ENCODE results near the gene IFI27.
A peak's percentile ranks its signal among the peaks of the same experiment; 100 is the strongest.

IFI27 gene

GRCh38 chr14:94103554-94104150, 6.9 kb upstream of the IFI27 start:
- no peak for DNase-seq

- DNase-seq = no peak
Observed at GRCh38 chr14:94104731-94105130, 5.8 kb upstream of the IFI27 start.

- DNase-seq = no peak
Observed at GRCh38 chr14:94109915-94110250, 653 bp upstream of the IFI27 start.

DNA sequence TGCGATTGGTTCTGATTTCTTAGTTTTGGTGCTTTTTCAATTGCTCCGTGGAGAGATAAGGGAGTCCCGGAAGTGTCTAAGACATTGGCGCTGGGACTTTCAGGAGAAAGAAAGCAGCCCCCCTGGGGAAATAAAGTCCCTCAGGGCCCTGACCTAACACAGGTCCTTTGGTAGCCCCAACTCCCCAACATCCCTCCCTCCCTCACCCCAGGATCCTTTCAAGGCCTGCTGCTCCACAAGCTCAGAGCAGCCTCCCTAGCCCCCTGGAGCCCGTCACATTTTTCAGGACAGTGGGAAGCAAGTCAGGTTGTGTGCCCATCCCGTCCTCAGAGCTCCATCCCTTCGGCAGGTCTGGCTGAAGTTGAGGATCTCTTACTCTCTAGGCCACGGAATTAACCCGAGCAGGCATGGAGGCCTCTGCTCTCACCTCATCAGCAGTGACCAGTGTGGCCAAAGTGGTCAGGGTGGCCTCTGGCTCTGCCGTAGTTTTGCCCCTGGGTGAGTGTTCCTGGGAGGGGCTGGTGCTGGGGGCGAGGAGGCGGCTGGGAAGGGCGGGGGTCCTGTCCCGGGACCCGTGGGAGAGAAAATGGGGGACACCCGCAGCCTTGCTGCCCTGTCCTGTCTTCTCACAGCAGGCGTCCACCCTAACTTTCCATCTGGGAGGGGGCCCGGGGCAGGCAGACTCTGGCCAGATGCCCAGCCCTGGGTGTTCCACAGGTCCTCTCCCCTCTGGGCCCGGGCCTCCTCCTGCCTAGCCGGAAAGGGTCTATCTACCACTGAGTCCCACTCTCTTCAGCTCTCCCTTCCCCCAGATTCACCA, 950 bp downstream of the IFI27 start:
- DNase-seq = no peak

DNA sequence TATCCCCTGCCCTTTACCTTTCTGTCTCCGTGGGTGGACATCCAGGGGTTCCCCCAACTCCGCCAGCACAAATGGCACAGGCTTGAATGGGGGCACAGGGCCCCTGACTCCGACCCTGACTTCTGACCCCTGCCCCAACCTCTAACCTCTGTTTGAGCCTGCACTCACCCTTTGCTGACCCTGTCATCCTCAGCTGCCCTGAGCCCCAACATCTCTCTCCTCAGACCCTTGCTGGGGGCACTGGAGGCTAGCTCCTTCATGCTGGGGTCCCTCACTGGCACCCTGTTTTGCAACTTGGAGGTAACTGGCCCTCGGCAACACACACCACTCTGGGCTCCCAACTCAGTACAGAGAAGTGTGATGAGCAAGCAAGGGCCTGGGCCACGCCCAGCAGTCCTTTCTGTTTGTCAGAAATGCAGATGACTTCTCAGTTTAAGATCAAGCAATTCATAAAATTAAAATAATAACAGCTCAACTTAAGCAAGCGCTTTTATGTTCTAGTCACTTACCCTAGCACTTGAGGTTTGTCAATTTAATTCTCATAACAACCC, 2.1 kb downstream of the IFI27 start:
- no peak for DNase-seq

DNA sequence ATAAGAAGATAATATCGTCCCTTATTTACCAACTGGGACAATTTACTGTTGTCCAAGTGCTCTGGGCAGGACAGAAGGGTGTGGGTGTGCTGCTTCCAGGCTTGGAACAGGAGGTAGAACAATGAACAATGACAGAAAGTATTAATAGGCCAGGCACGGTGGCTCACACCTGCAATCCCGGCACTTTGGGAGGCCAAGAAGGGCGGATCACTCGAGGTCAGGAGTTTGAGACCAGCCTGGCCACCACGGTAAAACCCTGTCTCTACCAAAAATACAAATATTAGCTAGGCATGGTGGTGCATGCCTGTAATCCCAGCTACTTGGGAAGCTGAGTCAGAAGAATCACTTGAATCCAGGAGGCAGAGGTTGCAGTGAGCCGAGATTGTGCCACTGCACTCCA, 2.5 kb downstream of the IFI27 start:
- DNase-seq = no peak

DNA sequence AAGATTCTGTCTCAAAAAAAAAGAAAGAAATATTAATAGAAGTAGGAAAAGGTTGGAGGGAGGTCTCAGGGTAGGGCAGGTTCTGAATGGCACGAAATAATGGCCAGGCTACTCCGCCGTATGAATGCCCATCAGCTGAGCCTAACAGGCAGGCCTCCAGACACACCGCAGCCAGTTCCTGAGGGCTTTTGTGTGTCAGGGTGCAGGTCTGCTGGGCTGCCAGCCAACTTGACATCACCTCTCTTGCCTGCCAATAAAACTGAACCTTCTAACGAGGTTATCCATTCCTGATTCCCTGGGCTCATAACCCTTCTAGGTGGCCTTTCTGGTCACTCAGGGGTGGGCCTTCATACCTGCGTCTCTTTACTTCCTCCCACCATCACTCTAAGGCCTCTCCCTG, 3.0 kb downstream of the IFI27 start:
- DNase-seq = no peak

GRCh38 chr14:94113908-94114588, 3.5 kb downstream of the IFI27 start:
- DNase-seq = no peak

DNA sequence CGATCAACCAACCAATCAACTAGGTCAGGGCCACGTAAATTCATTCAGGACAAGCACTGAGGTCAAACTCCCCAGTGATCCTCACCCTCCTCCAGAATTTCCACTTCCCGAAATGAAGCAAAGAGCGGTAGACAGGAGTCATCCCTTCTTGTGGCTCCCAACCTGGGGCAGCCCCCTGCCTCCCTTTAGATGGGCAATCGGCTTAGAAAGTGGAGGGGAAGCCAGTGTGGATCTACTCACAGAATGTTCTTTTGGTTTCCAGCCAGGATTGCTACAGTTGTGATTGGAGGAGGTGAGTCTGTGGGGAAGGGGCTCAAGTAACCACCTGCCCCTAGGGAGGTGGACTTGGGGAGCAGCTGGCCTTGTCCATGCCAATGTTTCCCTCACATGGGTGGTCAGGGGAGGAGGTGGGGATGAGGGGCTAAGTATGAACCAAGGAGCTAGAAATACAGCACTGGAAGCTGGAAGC, 4.1 kb downstream of the IFI27 start:
- no peak for DNase-seq

DNA sequence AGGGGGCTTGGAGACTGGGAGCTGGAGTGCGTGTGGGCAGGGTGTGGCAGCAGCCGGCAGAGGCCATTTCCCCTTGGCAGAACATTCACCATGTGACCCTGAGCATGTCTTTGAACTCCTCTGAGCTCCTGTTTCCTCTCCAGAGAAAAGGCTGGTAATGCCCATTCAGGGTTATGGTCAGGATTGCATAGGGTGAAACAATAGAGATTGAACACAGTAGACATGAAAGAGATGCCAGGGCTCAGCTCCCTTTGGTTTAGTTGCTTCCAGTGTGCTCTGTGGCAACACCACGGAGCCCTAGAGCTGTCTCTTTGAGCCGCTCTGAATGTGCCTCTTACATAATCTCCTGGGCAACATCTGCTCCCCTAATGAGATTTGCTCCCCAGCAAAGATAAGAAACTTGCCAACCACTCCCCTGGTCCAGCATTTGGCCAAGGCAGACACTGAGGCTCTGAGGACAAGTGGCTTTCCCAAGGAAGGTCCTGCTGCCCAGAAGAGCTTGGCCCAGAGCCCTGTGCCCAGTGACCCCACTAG, 4.6 kb downstream of the IFI27 start:
- peak; percentile 20 for DNase-seq

- DNase-seq = no peak
Observed at GRCh38 chr14:94115631-94116030, 5.1 kb downstream of the IFI27 start.

DNA sequence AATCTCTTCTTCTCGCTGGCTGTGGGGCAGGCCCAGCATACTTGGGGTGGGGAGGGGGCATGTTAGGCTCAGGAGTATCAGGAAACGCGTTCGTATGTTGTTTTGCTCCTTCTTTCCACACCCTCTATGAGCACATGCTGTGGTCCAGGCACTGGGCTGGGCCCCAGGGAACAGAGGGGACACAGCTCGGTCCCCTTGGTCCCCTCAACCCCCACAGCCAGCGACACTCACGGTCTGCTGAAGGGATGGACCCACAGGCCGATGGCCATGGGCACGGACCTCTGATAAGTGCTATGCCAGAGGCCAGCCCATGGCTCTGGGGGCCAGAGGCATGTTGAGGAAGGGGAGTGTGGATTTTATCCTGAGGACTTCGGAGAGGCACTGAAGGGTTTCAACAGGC, 6.2 kb downstream of the IFI27 start:
- DNase-seq = no peak

- DNase-seq = no peak
Observed at GRCh38 chr14:94117856-94118255, 7.3 kb downstream of the IFI27 start.

DNA sequence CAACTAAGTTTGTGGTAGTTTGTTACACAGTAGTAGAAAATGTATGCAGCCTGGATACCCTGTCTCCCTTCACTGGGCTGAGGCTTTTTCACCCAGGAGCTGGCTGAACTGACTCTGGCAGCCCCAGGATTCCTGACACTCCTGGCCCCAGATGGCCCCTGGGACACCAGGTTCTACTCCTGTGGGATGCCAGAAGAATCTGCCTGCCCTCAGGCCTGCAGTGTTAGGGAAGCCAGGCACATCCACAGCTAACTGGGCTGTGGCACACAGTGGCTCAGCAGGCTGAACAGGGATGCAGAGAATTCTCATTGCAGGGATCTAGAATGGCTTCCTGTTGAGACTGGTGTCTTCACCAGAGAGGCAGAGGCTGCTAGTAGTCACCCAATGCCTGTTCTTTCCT, 8.5 kb downstream of the IFI27 start:
- DNase-seq = no peak

- DNase-seq = no peak
Observed at GRCh38 chr14:94120667-94121340, 10.3 kb downstream of the IFI27 start.

DNA sequence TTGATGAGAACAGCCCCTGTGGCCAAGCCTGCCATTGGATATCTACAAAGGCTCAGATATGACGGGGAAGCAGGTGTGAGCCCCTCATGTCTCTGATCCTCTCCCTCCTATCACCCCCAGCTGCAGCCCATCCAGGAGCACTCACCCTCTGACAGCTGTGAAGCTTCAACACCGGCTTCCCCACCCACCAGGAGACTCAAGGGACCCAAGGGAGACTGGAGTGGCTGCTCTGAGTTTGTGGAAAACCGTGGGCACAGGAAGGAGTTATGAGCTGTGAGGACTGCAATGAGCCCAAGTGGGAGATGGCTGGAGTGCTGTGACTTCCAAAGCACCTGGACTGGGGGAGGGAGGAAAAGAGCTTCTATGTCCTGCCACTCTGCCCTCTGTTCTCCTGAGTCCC, 10.9 kb downstream of the IFI27 start:
- DNase-seq = no peak

DNA sequence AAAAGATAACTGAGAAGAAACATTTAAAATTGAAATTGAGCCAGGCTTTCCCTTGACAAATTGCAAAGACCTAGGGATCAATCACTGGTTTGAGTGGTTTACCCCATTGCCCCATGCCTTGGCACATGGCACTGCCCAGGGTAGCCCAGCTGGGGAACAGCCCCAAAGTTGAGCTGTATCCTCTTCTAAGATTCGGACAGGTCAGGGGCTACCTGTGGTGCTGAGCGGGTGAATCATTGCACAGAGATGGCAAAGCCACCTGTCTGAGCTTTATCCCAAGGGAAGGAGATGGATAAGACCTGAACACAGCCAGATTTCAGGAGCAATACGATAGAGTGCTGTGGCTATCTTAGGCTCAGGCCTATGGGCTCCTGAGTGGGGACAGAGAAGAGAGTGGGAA, 11.9 kb downstream of the IFI27 start:
- no peak for DNase-seq

- no peak for DNase-seq
Observed at GRCh38 chr14:94123296-94123695, 12.8 kb downstream of the IFI27 start.

- no peak for DNase-seq
Observed at GRCh38 chr14:94123868-94124267, 13.3 kb downstream of the IFI27 start.

DNA sequence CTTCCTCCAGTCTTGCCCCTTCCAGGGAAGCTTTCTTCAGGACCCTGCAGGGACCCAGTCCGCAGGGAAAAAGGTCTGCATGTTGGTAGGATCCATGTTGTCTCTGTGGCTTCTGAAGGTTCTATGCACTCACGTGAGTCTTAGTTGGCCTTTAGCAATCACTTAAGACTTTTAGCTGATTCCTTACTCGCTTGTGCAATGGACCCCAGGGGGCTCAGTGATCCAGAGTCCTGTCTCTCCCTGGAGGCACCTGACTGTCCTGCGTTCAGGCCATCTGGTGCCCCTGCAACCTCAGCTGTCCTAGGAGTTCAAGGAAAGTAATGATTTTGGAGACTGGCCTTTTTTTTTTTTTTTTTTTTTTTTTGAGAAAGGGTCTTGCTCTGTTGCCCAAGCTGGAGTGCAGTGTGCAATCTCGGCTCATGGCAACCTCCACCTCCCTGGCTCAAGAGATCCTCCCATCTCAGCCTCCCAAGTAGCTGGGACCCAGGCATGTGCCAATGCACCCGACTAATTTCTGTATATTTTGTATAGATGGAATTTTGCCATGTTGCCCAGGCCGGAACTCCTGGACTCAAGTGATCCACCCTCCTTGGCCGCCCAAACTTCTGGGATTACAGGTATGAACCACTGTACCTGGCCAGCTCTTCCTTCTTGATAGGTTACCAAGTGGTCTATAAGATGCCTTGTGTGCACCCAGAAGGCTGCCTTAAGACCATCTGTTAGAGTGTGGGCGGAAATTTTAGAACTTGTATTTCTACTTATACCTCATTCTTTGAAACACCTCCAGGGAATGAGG, 14.2 kb downstream of the IFI27 start:
- DNase-seq = no peak

DNA sequence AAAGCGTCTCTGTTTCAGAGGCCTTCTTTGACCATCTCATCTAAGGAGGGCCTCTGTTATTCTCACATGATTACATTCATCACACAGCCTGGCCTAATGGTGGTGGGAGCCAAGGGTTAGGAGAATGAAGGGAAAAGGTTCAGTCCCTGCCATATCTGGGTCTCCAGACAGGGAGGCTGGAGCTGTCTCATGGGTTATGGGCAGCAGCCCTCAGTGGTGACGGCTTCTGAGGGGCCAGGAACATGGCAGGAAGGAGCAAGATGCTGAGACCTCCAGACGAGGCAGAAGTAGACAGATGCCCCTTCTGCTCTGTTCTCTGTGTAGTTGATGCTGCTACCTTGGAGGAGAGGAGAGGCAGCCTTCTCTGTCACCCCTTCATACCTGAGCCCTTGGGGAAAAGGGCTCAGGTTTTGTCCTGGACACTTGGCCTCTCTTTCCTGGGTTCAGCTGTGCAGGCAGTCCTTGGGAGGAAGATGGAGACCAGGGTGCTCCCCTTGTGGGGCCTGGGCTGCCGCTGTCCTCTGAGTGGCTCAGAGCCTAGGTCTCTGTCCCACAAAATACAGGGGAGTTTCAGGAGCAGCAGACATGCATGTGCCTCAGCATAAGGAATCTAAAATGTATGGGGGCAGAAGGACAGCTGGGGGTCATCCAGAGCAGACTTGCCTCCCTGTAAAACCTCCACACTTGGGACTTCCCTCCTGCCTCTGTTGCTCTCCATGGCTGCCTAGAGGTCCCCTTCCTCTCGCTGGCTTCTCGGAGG, 15.3 kb downstream of the IFI27 start:
- DNase-seq = no peak

DNA sequence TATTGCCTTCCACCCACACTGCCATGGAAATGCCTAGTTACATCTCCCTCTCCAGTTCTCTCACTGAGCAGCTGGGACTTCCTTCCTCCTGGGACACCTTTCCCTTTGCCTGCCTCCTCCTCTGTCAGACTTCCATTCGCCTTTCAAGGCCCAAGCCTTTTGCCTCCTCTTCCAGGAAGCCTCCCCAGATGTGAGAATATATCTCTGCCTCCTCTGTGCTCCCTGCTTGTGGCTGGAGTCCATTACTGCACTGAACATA, 15.8 kb downstream of the IFI27 start:
- DNase-seq = no peak

Data from inflammatory macrophage treated with lipopolysaccharide for 4 hours (primary cell).